Thoracic aorta (tissue), 2 donors: ENCODE results near the gene PLA2G15. TPM values are rescaled to one million over a fixed set of nuclear protein-coding genes. Genes with fewer than 3 reads are reported as not detected.

ENCODE experiments used
- ATAC-seq: fragments of 150-250 bp; one replicate; pipeline ENCODE4 v1.8.0; 2017; ENCODE audit warnings: low read depth; ENCODE audit not compliant: insufficient number of reproducible peaks, low FRiP score
- DNase-seq: peaks from one replicate; pipeline ENCODE4 v3.0.0-alpha.2; 2020; ENCODE audit warnings: low spot score
- H3K27ac ChIP-seq, 2 donors: fragments of 200-600 bp; sonication (generic); 1 replicate in 1 of 2; 2 replicates in 1 of 2; pipeline ENCODE4 v1.5.1; 2016; ENCODE audit warnings: mild to moderate bottlenecking in 2 of 2, moderate library complexity in 2 of 2
- H3K27me3 ChIP-seq: fragments of 200-600 bp; sonication (generic); replicated peaks from 2 replicates; pipeline ENCODE4 v1.6.0; 2016; ENCODE audit warnings: mild to moderate bottlenecking; ENCODE audit not compliant: insufficient read depth
- H3K36me3 ChIP-seq: fragments of 200-600 bp; sonication (generic); one replicate; pipeline ENCODE4 v1.5.1; 2016
- H3K4me1 ChIP-seq, 2 donors: fragments of 200-600 bp; sonication (generic); 1 replicate in 1 of 2; 2 replicates in 1 of 2; pipeline versions ENCODE4 v1.5.1 to v1.6.0; 2016; ENCODE audit warnings: low read depth in 2 of 2, mild to moderate bottlenecking in 1 of 2; ENCODE audit not compliant: control insufficient read depth in 1 of 2
- H3K4me3 ChIP-seq: fragments of 200-600 bp; sonication (generic); 2 replicates; pipeline ENCODE4 v1.5.1; 2016; ENCODE audit warnings: mild to moderate bottlenecking
- H3K9me3 ChIP-seq: fragments of 200-600 bp; sonication (generic); 2 replicates; pipeline ENCODE4 v1.5.1; 2016
- CTCF ChIP-seq: fragments of 200-600 bp; sonication (generic); IDR thresholded peaks from one replicate; pipeline ENCODE4 v1.5.1; 2019; ENCODE audit warnings: antibody characterized with exemption
- total RNA-seq, 2 donors: library from RNA; depleted of rRNA; stranded (reverse); fragments of >200 nt; gene quantifications; one replicate each; pipeline versions ENCODE4 v1.1.0 to v1.2.3, GENCODE V29; 2016

The PLA2G15 gene
- total RNA-seq, 2 donors from 2014 or later, result 17.8 to 34.9 TPM

DNA sequence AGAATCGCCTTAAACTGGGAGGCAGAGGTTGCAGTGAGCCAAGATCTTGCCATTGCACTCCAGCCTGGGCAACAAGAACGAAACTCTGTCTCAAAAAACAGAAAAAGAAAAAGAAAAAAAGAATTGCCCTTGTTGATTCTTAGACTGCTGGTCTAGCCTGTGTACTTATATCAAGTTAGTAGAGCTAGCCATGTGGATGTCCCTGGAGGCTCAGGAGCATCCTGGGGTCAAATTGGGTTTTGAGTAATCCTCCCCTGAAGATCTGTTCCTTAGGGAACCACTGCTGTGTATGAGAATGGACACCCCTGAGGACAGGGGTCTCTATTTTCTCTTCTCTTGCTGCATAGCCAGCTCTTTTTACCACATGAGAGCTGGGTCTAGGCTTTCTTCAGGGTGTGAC, 44.0 kb downstream of the PLA2G15 start:
- Histone ChIP-seq H3K36me3 (peaks cover 36% of the 10 kb centered on the region), H3K27ac (peak overlapping the region; percentile 79 to 83)
- no peak for TF ChIP-seq CTCF

GRCh38 chr16:68289621-68290329, 44.6 kb downstream of the PLA2G15 start:
- Histone ChIP-seq H3K4me3 (no peak overlapping the region), H3K27me3 (no peaks in the 10 kb centered on the region), H3K36me3 (peaks cover 41% of the 10 kb centered on the region), H3K27ac (peak overlapping the region; percentile 79 to 83), H3K9me3 (no peaks in the 10 kb centered on the region), H3K4me1 (peaks cover 36 to 57% of the 10 kb centered on the region in 2 donors)
- no peak for TF ChIP-seq CTCF
- DNase-seq (no peak), ATAC-seq (no peak)

More for the DNA sequence above, 44.0 kb downstream of the PLA2G15 start:
- ATAC-seq (no peak), DNase-seq (no peak)
- Histone ChIP-seq H3K9me3 (no peaks in the 10 kb centered on the region), H3K4me3 (no peak overlapping the region), H3K4me1 (peaks cover 39 to 62% of the 10 kb centered on the region in 2 donors), H3K27me3 (no peaks in the 10 kb centered on the region)

DNA sequence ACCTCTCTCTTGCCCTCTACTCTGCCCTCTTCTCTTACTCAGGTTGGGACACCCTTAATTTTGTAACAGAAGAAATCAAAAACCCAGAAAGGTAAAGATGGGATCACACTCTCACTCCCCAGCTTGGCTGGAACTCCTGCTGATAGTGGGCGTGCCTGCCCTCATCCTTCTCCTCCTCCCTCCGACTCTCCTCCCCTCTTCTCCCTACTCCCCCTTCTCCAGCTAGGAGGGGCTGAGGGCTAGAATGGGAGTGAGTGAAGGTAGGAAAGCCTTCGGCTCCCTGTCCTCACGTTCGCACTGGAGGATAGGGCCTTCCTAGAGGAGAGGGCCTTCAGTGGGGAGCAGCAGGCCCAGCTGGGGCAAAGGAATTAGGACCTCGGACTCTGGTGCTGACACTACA, 45.3 kb downstream of the PLA2G15 start:
- H3K9me3 ChIP-seq, result no peaks in the 10 kb centered on the region
- no peak overlapping the region for H3K4me3 ChIP-seq
- no peaks in the 10 kb centered on the region for H3K27me3 ChIP-seq
- no peak for TF ChIP-seq CTCF
- H3K36me3 ChIP-seq, result peaks cover 42% of the 10 kb centered on the region
- ATAC-seq, result no peak
- DNase-seq, result no peak
- peaks cover 32 to 52% of the 10 kb centered on the region in 2 donors for H3K4me1 ChIP-seq
- H3K27ac ChIP-seq, result peak overlapping the region; percentile 79 to 83

DNA sequence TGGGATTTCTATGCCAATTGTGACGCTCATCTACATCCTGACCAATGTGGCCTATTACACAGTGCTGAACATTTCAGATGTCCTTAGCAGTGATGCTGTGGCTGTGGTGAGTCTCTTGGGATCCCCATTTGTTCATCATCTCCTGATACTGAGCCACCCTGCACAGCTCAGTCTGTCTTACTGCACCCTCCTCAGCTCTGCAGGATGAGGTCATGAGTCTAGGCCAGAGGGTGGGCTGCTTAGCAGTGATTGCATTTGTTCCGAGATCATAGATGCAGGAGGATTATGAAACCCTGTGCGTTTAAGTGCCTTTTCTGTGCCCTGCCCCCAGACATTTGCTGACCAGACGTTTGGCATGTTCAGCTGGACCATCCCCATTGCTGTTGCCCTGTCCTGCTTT, 46.1 kb downstream of the PLA2G15 start:
- H3K4me1 ChIP-seq, result peaks cover 29 to 46% of the 10 kb centered on the region in 2 donors
- ATAC-seq (no peak), DNase-seq (no peak)
- peaks cover 50% of the 10 kb centered on the region for H3K36me3 ChIP-seq
- H3K27me3 ChIP-seq, result no peaks in the 10 kb centered on the region
- H3K27ac ChIP-seq, result peak overlapping the region in 1 of 2 donors; percentile 83
- H3K4me3 ChIP-seq, result no peak overlapping the region
- TF ChIP-seq CTCF, result no peak
- no peaks in the 10 kb centered on the region for H3K9me3 ChIP-seq

DNA sequence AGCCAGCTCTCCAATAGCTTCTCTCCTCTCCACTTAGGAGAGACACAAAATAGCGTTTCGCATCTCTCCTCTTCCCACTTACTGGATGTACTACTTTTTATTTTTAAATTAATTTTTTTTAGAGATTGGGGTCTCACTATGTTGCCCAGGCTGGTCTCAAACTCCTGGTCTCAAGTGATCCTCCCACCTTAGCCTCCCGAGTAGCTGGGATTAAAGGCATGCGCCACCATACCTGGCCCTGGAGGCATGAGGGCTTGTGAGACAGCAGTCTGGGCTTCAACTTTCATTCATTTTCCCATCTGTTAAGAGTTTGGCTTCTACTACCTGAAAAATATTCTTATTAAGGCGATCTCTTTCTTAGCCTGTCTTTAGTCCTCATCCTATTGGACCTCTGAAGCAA, 47.3 kb downstream of the PLA2G15 start:
- H3K4me3 ChIP-seq, result no peak overlapping the region
- H3K27me3 ChIP-seq, result no peaks in the 10 kb centered on the region
- DNase-seq (no peak), ATAC-seq (no peak)
- no peak for TF ChIP-seq CTCF
- peaks cover 24 to 34% of the 10 kb centered on the region in 2 donors for H3K4me1 ChIP-seq
- H3K27ac ChIP-seq, result no peak overlapping the region
- no peaks in the 10 kb centered on the region for H3K9me3 ChIP-seq
- H3K36me3 ChIP-seq, result peaks cover 62% of the 10 kb centered on the region
